Prostate gland (tissue), 2 donors: Measurements from ENCODE around the gene GTF2I. TPM values are rescaled to one million over a fixed set of nuclear protein-coding genes. Genes with fewer than 3 reads are reported as not detected.
A peak's percentile ranks its signal among the peaks of the same experiment; 100 is the strongest.
"Not testable (repeated sequence)": the region's sequence is repeated elsewhere in the genome, so short reads cannot be mapped to it uniquely, and the experiment has no call there.

Experiments used
- DNase-seq: peaks from one replicate; pipeline ENCODE4 v3.0.0-alpha.2; 2019; ENCODE audit warnings: low spot score
- H3K27ac ChIP-seq, 2 donors: fragments of 200-600 bp; sonication (generic); 2 replicates each; pipeline ENCODE4 v1.5.1; 2017 to 2019
- H3K27me3 ChIP-seq: fragments of 200-600 bp; sonication (generic); replicated peaks from 2 replicates; pipeline ENCODE4 v1.5.1; 2019; ENCODE audit not compliant: insufficient read depth
- H3K36me3 ChIP-seq, 2 donors: fragments of 200-600 bp; sonication (generic); 1 replicate in 1 of 2; 2 replicates in 1 of 2; pipeline versions ENCODE4 v1.5.1 to v1.8.1; 2017 to 2019
- H3K4me1 ChIP-seq: fragments of 200-600 bp; sonication (generic); replicated peaks from 2 replicates; pipeline ENCODE4 v1.5.1; 2019
- H3K4me3 ChIP-seq, 2 donors: fragments of 200-600 bp; sonication (generic); 2 replicates each; pipeline ENCODE4 v1.5.1; 2017 to 2019
- H3K9me3 ChIP-seq: fragments of 200-600 bp; sonication (generic); 2 replicates; pipeline ENCODE4 v1.5.1; 2017
- POLR2A ChIP-seq: fragments of 450-650 bp; IDR thresholded peaks from one replicate; pipeline ENCODE4 v1.6.1; 2016; ENCODE audit warnings: antibody characterized with exemption, mild to moderate bottlenecking
- POLR2AphosphoS5 ChIP-seq: sonication (generic); formaldehyde crosslinking; IDR thresholded peaks from one replicate; pipeline ENCODE4 v1.6.1; 2017; ENCODE audit warnings: antibody characterized with exemption
- WGBS: methylation state at CpG from one replicate; pipeline ENCODE4 v1.1.5; 2018; 5-methylcytosine and 5-hydroxymethylcytosine counted together
- intact Hi-C: fragments of 100-400 bp; cut with DNase I; formaldehyde crosslinking; loops from one replicate; pipeline ENCODE4 v1.14.2; 2022
- total RNA-seq, 2 donors: library from RNA; depleted of rRNA; stranded (reverse); fragments of >200 nt; gene quantifications; one replicate each; pipeline ENCODE4 v1.1.0, GENCODE V29; 2016
- TF ChIP-seq, protein P1 (sequence below), 4 experiments: fragments of 200-600 bp in 2 of 4; fragments of 450-650 bp in 2 of 4; sonication (generic) in 2 of 4; IDR thresholded peaks; 1 replicate in 3 of 4; 2 replicates in 1 of 4; pipeline ENCODE4 v1.5.1; 2016 to 2019; ENCODE audit warnings: antibody characterized with exemption in 4 of 4, mild to moderate bottlenecking in 2 of 4, moderate library complexity in 2 of 4

The GTF2I gene
- total RNA-seq, 2 donors from 2014 or later: 149 to 212 TPM

DNA sequence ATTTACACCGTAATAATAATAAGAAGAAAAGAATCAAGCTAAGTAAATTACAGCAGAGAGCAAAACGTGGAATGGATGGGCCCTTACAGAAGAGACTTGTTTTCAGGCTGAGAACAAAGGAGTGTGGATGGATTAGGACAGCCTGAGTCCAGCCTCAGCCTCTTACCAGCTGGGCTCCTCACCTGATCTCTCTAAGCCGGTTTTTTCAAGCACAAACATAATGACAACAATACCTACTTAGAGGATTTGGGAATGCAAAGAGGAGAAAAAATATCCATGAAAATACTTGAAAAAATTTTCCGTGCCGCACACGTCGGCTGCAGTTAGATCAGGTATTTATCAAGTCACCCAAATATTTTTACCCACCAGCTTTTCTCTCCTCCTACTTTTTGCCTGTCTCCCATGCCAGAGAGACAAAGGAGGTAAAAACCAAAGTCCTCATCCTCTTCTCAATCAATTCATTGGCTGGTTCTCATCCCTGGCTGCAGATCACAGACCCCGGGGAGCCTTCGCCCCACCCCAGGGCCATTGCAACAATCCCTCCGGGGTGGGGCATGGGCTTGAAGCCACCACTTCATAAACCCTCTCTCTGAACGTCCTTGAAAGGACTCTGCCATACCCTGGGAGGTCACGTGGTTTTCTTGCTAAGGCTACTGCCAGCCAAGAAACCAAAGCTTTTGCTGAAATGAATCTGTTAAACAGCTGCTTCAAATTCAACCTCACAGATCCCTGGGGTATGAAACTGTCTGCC lies 29.7 kb upstream of the GTF2I start:
- Histone ChIP-seq H3K27ac (peak overlapping the region; percentile 7 to 14), H3K27me3 (no peaks in the 10 kb centered on the region), H3K4me1 (no peaks in the 10 kb centered on the region), H3K4me3 (no peak overlapping the region), H3K9me3 (no peaks in the 10 kb centered on the region), H3K36me3 (no peaks in the 10 kb centered on the region)
- TF ChIP-seq POLR2AphosphoS5 (peak; percentile 50), POLR2A (no peak)
- intact Hi-C loops: no loop called here
- DNase-seq: peak; percentile 46
- whole genome bisulfite sequencing: 24% methylated on average over 12 of the region's 12 CpGs

GRCh38 chr7:74632505-74632904 lies 25.0 kb upstream of the GTF2I start:
- no peaks in the 10 kb centered on the region for H3K27me3 ChIP-seq
- intact Hi-C loops: no loop called here
- no peaks in the 10 kb centered on the region for H3K36me3 ChIP-seq
- 69% methylated on average over 8 of the region's 8 CpGs for WGBS
- no peaks in the 10 kb centered on the region for H3K9me3 ChIP-seq
- H3K4me3 ChIP-seq: no peak overlapping the region
- no peak for DNase-seq
- TF ChIP-seq POLR2A (no peak), POLR2AphosphoS5 (no peak)
- TF ChIP-seq, protein P1, sequence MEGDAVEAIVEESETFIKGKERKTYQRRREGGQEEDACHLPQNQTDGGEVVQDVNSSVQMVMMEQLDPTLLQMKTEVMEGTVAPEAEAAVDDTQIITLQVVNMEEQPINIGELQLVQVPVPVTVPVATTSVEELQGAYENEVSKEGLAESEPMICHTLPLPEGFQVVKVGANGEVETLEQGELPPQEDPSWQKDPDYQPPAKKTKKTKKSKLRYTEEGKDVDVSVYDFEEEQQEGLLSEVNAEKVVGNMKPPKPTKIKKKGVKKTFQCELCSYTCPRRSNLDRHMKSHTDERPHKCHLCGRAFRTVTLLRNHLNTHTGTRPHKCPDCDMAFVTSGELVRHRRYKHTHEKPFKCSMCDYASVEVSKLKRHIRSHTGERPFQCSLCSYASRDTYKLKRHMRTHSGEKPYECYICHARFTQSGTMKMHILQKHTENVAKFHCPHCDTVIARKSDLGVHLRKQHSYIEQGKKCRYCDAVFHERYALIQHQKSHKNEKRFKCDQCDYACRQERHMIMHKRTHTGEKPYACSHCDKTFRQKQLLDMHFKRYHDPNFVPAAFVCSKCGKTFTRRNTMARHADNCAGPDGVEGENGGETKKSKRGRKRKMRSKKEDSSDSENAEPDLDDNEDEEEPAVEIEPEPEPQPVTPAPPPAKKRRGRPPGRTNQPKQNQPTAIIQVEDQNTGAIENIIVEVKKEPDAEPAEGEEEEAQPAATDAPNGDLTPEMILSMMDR (IDR thresholded peaks at IDR 0.05): no peak
- H3K27ac ChIP-seq: no peak overlapping the region
- no peaks in the 10 kb centered on the region for H3K4me1 ChIP-seq

GRCh38 chr7:74633451-74633921 lies 24.0 kb upstream of the GTF2I start:
- no peak for DNase-seq
- H3K9me3 ChIP-seq: no peaks in the 10 kb centered on the region
- no peak overlapping the region for H3K4me3 ChIP-seq
- 73% methylated on average over 9 of the region's 9 CpGs for WGBS
- TF ChIP-seq POLR2A (no peak), POLR2AphosphoS5 (no peak)
- TF ChIP-seq, protein P1 (IDR thresholded peaks at IDR 0.05): no peak
- H3K36me3 ChIP-seq: no peaks in the 10 kb centered on the region
- no peaks in the 10 kb centered on the region for H3K4me1 ChIP-seq
- H3K27ac ChIP-seq: no peak overlapping the region
- intact Hi-C loops: no loop called here
- H3K27me3 ChIP-seq: no peaks in the 10 kb centered on the region

DNA sequence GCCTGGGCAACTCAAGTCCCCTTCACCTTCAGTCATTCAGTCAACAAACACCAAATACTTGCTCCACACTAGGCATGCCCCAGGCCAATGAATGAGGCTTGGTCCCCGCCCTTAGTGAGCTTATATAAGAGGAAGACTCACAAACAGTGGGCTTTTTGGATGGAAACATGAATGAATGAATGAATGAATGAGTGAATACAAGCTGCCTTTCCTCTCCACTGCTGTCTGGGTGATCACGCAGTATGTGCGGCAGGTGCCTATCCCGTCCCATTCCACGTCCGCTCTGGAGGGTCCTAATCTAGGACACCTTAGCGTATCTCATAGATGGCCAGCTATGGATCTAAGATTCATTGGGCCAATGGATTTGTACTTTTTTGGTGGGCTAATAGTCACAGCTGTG lies 19.8 kb upstream of the GTF2I start:
- H3K27me3 ChIP-seq: no peaks in the 10 kb centered on the region
- DNase-seq: no peak
- H3K27ac ChIP-seq: no peak overlapping the region
- no peaks in the 10 kb centered on the region for H3K4me1 ChIP-seq
- no peaks in the 10 kb centered on the region for H3K9me3 ChIP-seq
- H3K4me3 ChIP-seq: no peak overlapping the region
- no peak for TF ChIP-seq POLR2A
- TF ChIP-seq POLR2AphosphoS5: no peak
- TF ChIP-seq, protein P1 (IDR thresholded peaks at IDR 0.05): no peak
- no peaks in the 10 kb centered on the region for H3K36me3 ChIP-seq
- WGBS: 98% methylated on average over 7 of the region's 7 CpGs
- intact Hi-C loops: no loop called here

DNA sequence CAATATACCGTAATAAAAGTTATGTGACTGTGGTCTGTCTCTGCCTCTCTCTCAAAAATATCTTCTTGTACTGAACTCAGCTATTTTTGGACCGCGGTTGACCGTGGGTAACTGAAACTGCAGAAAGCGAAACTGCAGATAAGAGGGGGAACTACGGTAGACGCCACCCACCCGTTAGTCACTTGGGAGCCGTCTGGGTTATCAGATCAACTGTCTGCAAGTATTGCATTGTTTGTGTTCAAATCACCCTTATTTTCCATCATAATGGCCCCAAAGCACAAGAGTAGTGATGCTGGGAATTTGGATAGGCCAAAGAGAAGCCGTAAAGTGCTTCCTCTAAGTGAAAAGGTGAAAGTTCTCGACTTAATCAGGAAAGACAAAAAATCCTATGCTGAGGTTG lies 7.5 kb upstream of the GTF2I start:
- H3K9me3 ChIP-seq, H3K4me3 ChIP-seq, H3K36me3 ChIP-seq, H3K4me1 ChIP-seq, DNase-seq, intact Hi-C loops, H3K27me3 ChIP-seq, H3K27ac ChIP-seq: not testable (repeated sequence)
- 27% methylated on average over 11 of the region's 11 CpGs for WGBS

GRCh38 chr7:74650493-74651132 lies 6.9 kb upstream of the GTF2I start:
- H3K9me3 ChIP-seq, H3K27me3 ChIP-seq, H3K4me3 ChIP-seq, H3K4me1 ChIP-seq, DNase-seq, H3K36me3 ChIP-seq, H3K27ac ChIP-seq, intact Hi-C loops: not testable (repeated sequence)
- WGBS: 74% methylated on average over 6 of the region's 9 CpGs

DNA sequence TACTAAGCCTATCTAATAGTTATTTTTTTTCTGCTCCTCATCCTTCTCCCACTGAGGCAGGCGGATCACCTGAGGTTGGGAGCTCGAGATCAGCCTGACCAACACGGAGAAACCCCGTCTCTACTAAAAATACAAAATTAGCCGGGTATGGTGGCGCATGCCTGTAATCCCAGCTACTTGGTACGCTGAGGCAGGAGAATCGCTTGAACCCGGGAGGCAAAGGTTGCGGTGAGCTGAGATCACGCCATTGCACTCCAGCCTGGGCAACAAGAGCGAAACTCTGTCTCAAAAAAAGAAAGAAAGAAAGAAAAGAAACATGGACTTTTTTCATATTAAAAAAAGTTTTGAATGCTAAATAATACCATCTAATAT lies 6.4 kb upstream of the GTF2I start:
- intact Hi-C loops, H3K27me3 ChIP-seq, H3K4me1 ChIP-seq, H3K27ac ChIP-seq, H3K36me3 ChIP-seq, DNase-seq, H3K9me3 ChIP-seq, H3K4me3 ChIP-seq: not testable (repeated sequence)
- 94% methylated on average over 12 of the region's 12 CpGs for WGBS
